GM12878 (cell line): Measurements from ENCODE around the gene ACSF3.

ENCODE experiments used
- ATF2 ChIP-seq: IDR thresholded peaks from 2 replicates; pipeline ENCODE4 v1.6.1; 2012; ENCODE audit warnings: low read length, inconsistent platforms
- BCLAF1 ChIP-seq: fragments of 450-650 bp; IDR thresholded peaks from 2 replicates; pipeline ENCODE4 v1.6.1; 2017; ENCODE audit warnings: antibody characterized with exemption, mild to moderate bottlenecking, moderate library complexity
- CBX5 ChIP-seq: sonication (generic); IDR thresholded peaks from 2 replicates; pipeline ENCODE4 v1.6.1; 2016; ENCODE audit warnings: low read depth, moderate library complexity, mild to moderate bottlenecking, inconsistent platforms
- CTCF ChIP-seq, 3 experiments: IDR thresholded peaks in 2 of 3; conservative IDR thresholded peaks in 1 of 3; 2 replicates each; pipeline ENCODE4 v1.5.1; 2011; ENCODE audit warnings: low read depth in 3 of 3, low read length in 3 of 3, mild to moderate bottlenecking in 3 of 3, control low read depth in 2 of 3, moderate library complexity in 2 of 3, inconsistent platforms in 1 of 3, mixed read lengths in 1 of 3; ENCODE audit not compliant: control insufficient read depth in 2 of 3, insufficient read depth in 1 of 3; ENCODE audit errors: extremely low read depth in 1 of 3
- EZH2 ChIP-seq: IDR thresholded peaks from 2 replicates; pipeline ENCODE4 v1.6.1; 2012; ENCODE audit warnings: low read depth, mild to moderate bottlenecking, control low read depth, inconsistent platforms, low read length, borderline replicate concordance; ENCODE audit not compliant: control insufficient read depth
- PBX3 ChIP-seq: IDR thresholded peaks from 2 replicates; pipeline ENCODE4 v1.6.1; 2011; ENCODE audit warnings: mild to moderate bottlenecking, low read depth, low read length, moderate library complexity; ENCODE audit not compliant: insufficient replicate concordance
- PKNOX1 ChIP-seq: fragments of 450-650 bp; IDR thresholded peaks from 2 replicates; pipeline ENCODE4 v1.6.1; 2016; ENCODE audit warnings: mild to moderate bottlenecking
- POLR2A ChIP-seq: IDR thresholded peaks from 2 replicates; pipeline ENCODE4 v1.6.1; 2011; ENCODE audit warnings: low read depth, mild to moderate bottlenecking, low read length
- TAF1 ChIP-seq: IDR thresholded peaks from 2 replicates; pipeline ENCODE4 v1.6.1; 2011; ENCODE audit warnings: mild to moderate bottlenecking, low read depth, low read length, borderline replicate concordance

- no peak for TF ChIP-seq BCLAF1
- no peak for TF ChIP-seq EZH2
- TF ChIP-seq CBX5: no peak
- TF ChIP-seq CTCF (IDR thresholded peaks at IDR 0.05 in 2 of 3, conservative IDR thresholded peaks at IDR 0.05 in 1 of 3; ENCODE audit: control insufficient read depth in 2 of 3, extremely low read depth in 1 of 3, insufficient read depth in 1 of 3, low read depth in 3 of 3, low read length in 3 of 3): no peak
- TF ChIP-seq POLR2A: no peak
- TF ChIP-seq ATF2: no peak
- TF ChIP-seq TAF1: no peak
- TF ChIP-seq PKNOX1: no peak
- TF ChIP-seq PBX3: no peak
Observed at GRCh38 chr16:89152831-89153700, 59.4 kb downstream of the ACSF3 start.
